Measurements from ENCODE around the gene MPPED1. TPM values are rescaled to one million over a fixed set of nuclear protein-coding genes. Genes with fewer than 3 reads are reported as not detected.
A peak's percentile ranks its signal among the peaks of the same experiment; 100 is the strongest.

Gene MPPED1
- total RNA-seq, 2 donors from 2014 or later: 0.11 to 0.59 TPM

DNA sequence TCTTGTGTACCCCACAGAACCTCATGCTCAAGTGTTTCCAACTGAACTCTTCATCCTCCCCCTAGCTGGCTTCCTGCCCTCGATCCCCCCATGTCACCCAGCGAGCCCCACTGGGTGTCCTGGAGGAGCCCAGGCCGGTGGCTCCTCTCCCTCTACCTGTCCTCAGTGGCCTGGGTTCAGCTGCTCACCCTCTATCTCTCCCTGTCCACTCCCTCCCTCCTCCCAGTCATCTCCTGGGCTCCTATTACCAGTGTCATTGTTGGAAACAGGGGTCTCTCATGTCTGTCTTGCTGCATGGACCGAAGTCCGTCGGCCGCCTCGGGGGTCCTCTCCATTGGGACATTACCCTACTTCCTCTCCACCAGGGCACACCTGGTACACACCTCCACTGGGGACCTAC is 12.9 kb upstream of the MPPED1 start:
- TF ChIP-seq, protein P1, sequence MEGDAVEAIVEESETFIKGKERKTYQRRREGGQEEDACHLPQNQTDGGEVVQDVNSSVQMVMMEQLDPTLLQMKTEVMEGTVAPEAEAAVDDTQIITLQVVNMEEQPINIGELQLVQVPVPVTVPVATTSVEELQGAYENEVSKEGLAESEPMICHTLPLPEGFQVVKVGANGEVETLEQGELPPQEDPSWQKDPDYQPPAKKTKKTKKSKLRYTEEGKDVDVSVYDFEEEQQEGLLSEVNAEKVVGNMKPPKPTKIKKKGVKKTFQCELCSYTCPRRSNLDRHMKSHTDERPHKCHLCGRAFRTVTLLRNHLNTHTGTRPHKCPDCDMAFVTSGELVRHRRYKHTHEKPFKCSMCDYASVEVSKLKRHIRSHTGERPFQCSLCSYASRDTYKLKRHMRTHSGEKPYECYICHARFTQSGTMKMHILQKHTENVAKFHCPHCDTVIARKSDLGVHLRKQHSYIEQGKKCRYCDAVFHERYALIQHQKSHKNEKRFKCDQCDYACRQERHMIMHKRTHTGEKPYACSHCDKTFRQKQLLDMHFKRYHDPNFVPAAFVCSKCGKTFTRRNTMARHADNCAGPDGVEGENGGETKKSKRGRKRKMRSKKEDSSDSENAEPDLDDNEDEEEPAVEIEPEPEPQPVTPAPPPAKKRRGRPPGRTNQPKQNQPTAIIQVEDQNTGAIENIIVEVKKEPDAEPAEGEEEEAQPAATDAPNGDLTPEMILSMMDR (conservative IDR thresholded peaks at IDR 0.05): no peak
- Histone ChIP-seq H3K27ac (ENCODE audit: low read depth, low read length) (no peak overlapping the region), H3K36me3 (ENCODE audit: control insufficient read depth, insufficient read depth, low read length) (no peaks in the 10 kb centered on the region), H3K9ac (ENCODE audit: extremely low read depth, low read length, poor library complexity, severe bottlenecking) (no peak overlapping the region), H3K27me3 (ENCODE audit: control insufficient read depth, insufficient read depth, low read length, poor library complexity, severe bottlenecking) (no peaks in the 10 kb centered on the region), H3K9me3 (ENCODE audit: control insufficient read depth, low read length) (no peaks in the 10 kb centered on the region), H3K4me3 (ENCODE audit: low read length) (no peak overlapping the region), H3K4me1 (ENCODE audit: control insufficient read depth, insufficient read depth, low read length) (no peaks in the 10 kb centered on the region)
- no peak for DNase-seq
- H3K4me3 Mint-ChIP-seq: no peak overlapping the region
- WGBS, 2 experiments (ENCODE audit: insufficient coverage in 1 of 2, insufficient read length in 1 of 2): 94 to 100% methylated on average over 3 to 8 of the region's 8 CpGs
- peak overlapping the region; percentile 52 for H3K27ac Mint-ChIP-seq
- peaks cover 1% of the 10 kb centered on the region for H3K9me3 Mint-ChIP-seq
- H3K4me1 Mint-ChIP-seq: peaks cover 4% of the 10 kb centered on the region
- no peaks in the 10 kb centered on the region for H3K36me3 Mint-ChIP-seq (ENCODE audit: low read depth)
- H3K27me3 Mint-ChIP-seq (ENCODE audit: insufficient read depth): peaks cover 4% of the 10 kb centered on the region

DNA sequence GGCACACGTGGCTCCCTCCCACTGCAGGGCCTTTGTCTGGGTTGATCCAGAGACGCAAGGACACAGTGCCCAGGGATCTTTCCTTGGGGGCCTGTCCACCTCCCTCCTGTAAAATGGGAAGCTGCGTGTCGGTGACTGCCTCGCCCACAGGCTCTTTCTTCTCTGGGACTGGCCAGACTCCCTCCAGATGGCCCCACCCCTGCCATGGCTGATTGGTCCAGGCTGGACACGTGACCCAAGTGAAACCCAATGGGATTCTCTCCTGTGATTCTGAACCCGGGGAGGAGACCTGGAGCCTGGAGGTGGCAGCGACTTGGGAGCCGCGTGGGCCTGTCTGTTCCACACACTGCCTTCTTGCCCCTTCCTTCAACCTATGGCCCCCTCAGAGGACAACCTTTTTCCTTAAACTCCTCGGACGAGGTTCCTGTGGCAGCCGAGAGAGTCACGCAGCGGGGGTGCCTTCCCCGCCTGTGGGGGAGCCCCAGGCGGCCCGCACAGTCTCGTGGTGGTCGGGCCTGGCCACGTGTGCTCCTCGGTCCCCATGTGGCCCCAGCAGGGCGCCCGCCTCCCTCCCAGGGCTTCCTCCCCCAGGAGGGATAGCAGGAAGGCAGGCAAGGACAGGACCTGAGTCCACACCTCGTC is 12.4 kb upstream of the MPPED1 start:
- Mint-ChIP-seq H3K9me3 (no peaks in the 10 kb centered on the region), H3K36me3 (ENCODE audit: low read depth) (no peaks in the 10 kb centered on the region), H3K27ac (no peak overlapping the region), H3K27me3 (ENCODE audit: insufficient read depth) (peaks cover 4% of the 10 kb centered on the region), H3K4me3 (no peak overlapping the region), H3K4me1 (peaks cover 4% of the 10 kb centered on the region)
- H3K27me3 ChIP-seq (ENCODE audit: control insufficient read depth, insufficient read depth, low read length, poor library complexity, severe bottlenecking): no peaks in the 10 kb centered on the region
- H3K27ac ChIP-seq (ENCODE audit: low read depth, low read length): no peak overlapping the region
- H3K36me3 ChIP-seq (ENCODE audit: control insufficient read depth, insufficient read depth, low read length): no peaks in the 10 kb centered on the region
- DNase-seq: no peak
- TF ChIP-seq, protein P1 (conservative IDR thresholded peaks at IDR 0.05): no peak
- H3K4me1 ChIP-seq (ENCODE audit: control insufficient read depth, insufficient read depth, low read length): no peaks in the 10 kb centered on the region
- no peak overlapping the region for H3K4me3 ChIP-seq (ENCODE audit: low read length)
- no peak overlapping the region for H3K9ac ChIP-seq (ENCODE audit: extremely low read depth, low read length, poor library complexity, severe bottlenecking)
- no peaks in the 10 kb centered on the region for H3K9me3 ChIP-seq (ENCODE audit: control insufficient read depth, low read length)
- WGBS, 2 experiments (ENCODE audit: insufficient coverage in 1 of 2, insufficient read length in 1 of 2): 91 to 92% methylated on average over 10 to 25 of the region's 25 CpGs

DNA sequence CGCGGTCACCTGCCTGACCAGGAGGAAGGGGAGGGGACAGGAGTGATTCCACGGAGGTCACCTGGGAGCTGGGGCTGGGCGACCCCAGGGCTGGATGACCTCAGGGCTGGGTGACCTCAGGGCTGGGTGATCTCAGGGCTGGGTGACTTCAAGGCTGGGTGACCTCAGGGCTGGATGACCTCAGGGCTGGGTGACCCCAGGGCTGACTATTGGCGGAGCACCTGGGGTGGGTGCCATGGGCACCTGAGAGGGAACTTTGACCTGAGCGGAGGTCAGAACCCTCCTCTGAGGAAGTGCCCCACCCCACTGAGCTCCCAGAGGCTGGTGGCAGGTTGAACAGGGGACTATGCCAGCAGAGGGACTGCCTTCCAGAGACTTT is 11.8 kb upstream of the MPPED1 start:
- H3K9me3 Mint-ChIP-seq: no peaks in the 10 kb centered on the region
- 93 to 98% methylated on average over 4 to 6 of the region's 6 CpGs for WGBS, 2 experiments (ENCODE audit: insufficient coverage in 1 of 2, insufficient read length in 1 of 2)
- no peak for DNase-seq
- H3K4me1 Mint-ChIP-seq: peaks cover 4% of the 10 kb centered on the region
- Histone ChIP-seq H3K27ac (ENCODE audit: low read depth, low read length) (no peak overlapping the region), H3K4me3 (ENCODE audit: low read length) (no peak overlapping the region), H3K27me3 (ENCODE audit: control insufficient read depth, insufficient read depth, low read length, poor library complexity, severe bottlenecking) (no peaks in the 10 kb centered on the region), H3K36me3 (ENCODE audit: control insufficient read depth, insufficient read depth, low read length) (no peaks in the 10 kb centered on the region), H3K4me1 (ENCODE audit: control insufficient read depth, insufficient read depth, low read length) (no peaks in the 10 kb centered on the region), H3K9me3 (ENCODE audit: control insufficient read depth, low read length) (no peaks in the 10 kb centered on the region), H3K9ac (ENCODE audit: extremely low read depth, low read length, poor library complexity, severe bottlenecking) (no peak overlapping the region)
- no peak overlapping the region for H3K4me3 Mint-ChIP-seq
- peaks cover 4% of the 10 kb centered on the region for H3K27me3 Mint-ChIP-seq (ENCODE audit: insufficient read depth)
- no peaks in the 10 kb centered on the region for H3K36me3 Mint-ChIP-seq (ENCODE audit: low read depth)
- no peak overlapping the region for H3K27ac Mint-ChIP-seq
- TF ChIP-seq, protein P1 (conservative IDR thresholded peaks at IDR 0.05): no peak
